ENCODE measurements around the gene SLC16A3. TPM values are rescaled to one million over a fixed set of nuclear protein-coding genes. Genes with fewer than 3 reads are reported as not detected.

The SLC16A3 gene
- total RNA-seq, 1 experiment from 2014 or later: 28.7 TPM

- no peak for ATAC-seq
- H3K27me3 Mint-ChIP-seq (ENCODE audit: low read depth): peaks cover 3% of the 10 kb centered on the region; the same call in 1 of the 2 replicates
- ChIA-PET POLR2A (no interaction called here), CTCF (interaction anchor here (1.3 to 1.6 kb wide), 2 partner anchors 35 to 171 kb away, joined by 4 to 6 read pairs; no protein-coding TSS in a partner anchor)
- H3K4me3 Mint-ChIP-seq: no peak overlapping the region
- H3K9me3 Mint-ChIP-seq: no peaks in the 10 kb centered on the region
- no peak overlapping the region for H3K27ac Mint-ChIP-seq
- no peak for DNase-seq (ENCODE audit: low spot score)
- TF ChIP-seq AR (CRISPR knock-in tag; IDR thresholded peaks at IDR 0.05) (no peak), ZMAT4 (CRISPR knock-in tag; IDR thresholded peaks at IDR 0.05) (no peak), ELF4 (CRISPR knock-in tag; IDR thresholded peaks at IDR 0.05; ENCODE audit: low read depth) (no peak), NFATC4 (CRISPR knock-in tag; IDR thresholded peaks at IDR 0.05) (no peak)
- H3K4me1 Mint-ChIP-seq: peaks cover 10% of the 10 kb centered on the region
- H3K36me3 Mint-ChIP-seq: peaks cover 3% of the 10 kb centered on the region; the same call in 1 of the 2 replicates
These were observed 27.3 kb upstream of the SLC16A3 start for GRCh38 chr17:82201498-82201910.

- Mint-ChIP-seq H3K9me3 (no peaks in the 10 kb centered on the region), H3K27ac (no peak overlapping the region), H3K27me3 (ENCODE audit: low read depth) (peaks cover 3% of the 10 kb centered on the region; the same call in 1 of the 2 replicates), H3K4me3 (no peak overlapping the region), H3K4me1 (peaks cover 10% of the 10 kb centered on the region), H3K36me3 (no peaks in the 10 kb centered on the region)
- ChIA-PET POLR2A (no interaction called here), CTCF (interaction anchor here (0.8 to 1.3 kb wide), 3 partner anchors 22 to 97 kb away, joined by 4 to 6 read pairs (median 4); no protein-coding TSS in a partner anchor)
- ATAC-seq (no peak), DNase-seq (ENCODE audit: low spot score) (no peak)
- TF ChIP-seq STAT6 (CRISPR knock-in tag; conservative IDR thresholded peaks at IDR 0.05; ENCODE audit: low read depth) (no peak), CREM (CRISPR knock-in tag; IDR thresholded peaks at IDR 0.05) (no peak), CBFB (CRISPR knock-in tag; IDR thresholded peaks at IDR 0.05; ENCODE audit: low read depth) (no peak), KAT7 (CRISPR knock-in tag; IDR thresholded peaks at IDR 0.05; ENCODE audit: borderline replicate concordance) (no peak), E2F5 (CRISPR knock-in tag; IDR thresholded peaks at IDR 0.05) (no peak), SMAD4 (CRISPR knock-in tag; IDR thresholded peaks at IDR 0.05) (no peak), ZNF512 (CRISPR knock-in tag; IDR thresholded peaks at IDR 0.05; ENCODE audit: borderline replicate concordance) (no peak), E2F1 (CRISPR knock-in tag; IDR thresholded peaks at IDR 0.05) (no peak), HMGXB4 (CRISPR knock-in tag; IDR thresholded peaks at IDR 0.05) (no peak), SMAD3 (CRISPR knock-in tag; IDR thresholded peaks at IDR 0.05; ENCODE audit: borderline replicate concordance) (no peak), ELF4 (CRISPR knock-in tag; IDR thresholded peaks at IDR 0.05; ENCODE audit: low read depth) (no peak), NFYB (CRISPR knock-in tag; conservative IDR thresholded peaks at IDR 0.05; ENCODE audit: low read depth) (no peak)
These were observed 25.9 kb upstream of the SLC16A3 start for GRCh38 chr17:82202981-82203380.

Measured in WTC11 (cell line).